ENCODE measurements around the gene BPTF.
A peak's percentile ranks its signal among the peaks of the same experiment; 100 is the strongest.
"Not testable (repeated sequence)": the region's sequence is repeated elsewhere in the genome, so short reads cannot be mapped to it uniquely, and the experiment has no call there.

The BPTF gene

DNA sequence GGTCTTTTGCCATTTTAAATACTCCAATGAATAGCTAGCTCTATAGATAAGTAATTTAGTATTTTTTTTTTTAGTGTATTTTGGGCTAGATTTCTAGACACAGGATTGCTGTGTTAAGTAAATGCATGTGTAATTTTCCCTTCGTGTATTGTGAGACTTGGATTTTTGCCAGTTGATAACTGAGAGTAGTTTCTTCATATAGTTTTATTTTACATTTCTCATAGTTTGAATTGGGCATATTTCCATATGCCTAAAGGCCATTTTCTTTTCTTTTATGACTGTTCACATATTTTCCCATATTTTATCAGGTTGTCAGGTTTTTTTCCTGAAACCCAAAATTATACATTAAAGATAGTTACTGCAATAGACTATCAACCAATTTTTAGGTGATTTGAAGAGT, 59.4 kb downstream of the BPTF start:
- no peak for DNase-seq (ENCODE audit: low read depth)

DNA sequence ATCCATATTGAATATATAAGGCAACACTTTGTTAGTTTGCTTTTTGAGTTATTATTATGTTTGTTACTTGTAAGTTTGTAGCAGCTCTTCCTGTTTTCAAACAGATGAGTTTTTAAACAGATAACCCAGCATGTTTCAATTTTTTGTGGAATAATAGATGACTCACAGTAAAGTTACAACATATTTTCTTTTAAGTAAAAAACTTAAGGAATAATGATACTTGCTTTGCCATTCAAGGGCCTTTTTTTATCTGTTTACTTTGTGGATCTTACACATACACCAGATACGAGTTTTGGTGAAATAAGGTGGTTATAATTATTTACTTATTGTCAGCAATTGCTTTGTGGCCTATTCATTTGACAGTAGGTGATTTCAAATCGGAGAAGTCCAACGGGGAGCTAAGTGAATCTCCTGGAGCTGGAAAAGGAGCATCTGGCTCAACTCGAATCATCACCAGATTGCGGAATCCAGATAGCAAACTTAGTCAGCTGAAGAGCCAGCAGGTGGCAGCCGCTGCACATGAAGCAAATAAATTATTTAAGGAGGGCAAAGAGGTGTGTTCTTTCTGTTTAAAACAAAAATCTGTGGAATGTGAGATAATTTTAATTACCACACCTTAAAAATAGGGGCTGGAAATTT, 66.3 kb downstream of the BPTF start:
- DNase-seq (ENCODE audit: low read depth) = no peak

DNA sequence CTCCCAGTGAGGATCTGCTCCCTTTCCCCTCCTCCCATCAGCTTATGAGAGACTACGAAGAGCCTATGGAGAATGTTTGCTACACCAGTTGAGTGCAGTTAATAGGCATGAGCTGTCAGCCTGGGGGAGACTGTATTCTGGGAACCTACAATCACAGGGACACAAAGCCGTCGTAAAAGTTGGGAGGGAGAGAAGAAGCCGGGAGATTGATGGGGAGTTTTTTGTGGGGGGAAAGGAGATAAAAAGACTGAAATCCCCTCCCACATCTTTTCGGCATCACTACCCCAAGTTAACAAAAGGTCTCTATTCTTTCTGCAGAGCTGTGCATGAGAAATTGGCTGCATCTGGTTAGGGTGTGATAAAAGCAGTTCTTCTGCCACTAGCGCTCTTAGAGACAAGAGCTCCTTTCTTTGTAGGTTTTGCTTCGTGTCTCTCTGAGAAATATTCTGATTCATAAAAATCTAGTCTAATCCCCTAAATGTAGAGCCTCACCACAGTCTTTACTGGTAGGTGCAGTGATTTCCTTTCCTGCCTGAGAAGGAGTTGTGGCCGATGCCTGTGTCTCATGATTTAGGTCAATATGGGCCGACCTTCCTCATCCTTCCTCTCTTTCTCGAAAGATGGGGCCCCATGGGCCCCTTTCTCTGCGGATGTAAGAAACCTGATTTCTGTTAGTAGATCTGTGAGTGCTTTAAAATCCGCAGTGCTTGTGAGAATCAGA, 77.4 kb downstream of the BPTF start:
- DNase-seq (ENCODE audit: low read depth) = no peak

DNA sequence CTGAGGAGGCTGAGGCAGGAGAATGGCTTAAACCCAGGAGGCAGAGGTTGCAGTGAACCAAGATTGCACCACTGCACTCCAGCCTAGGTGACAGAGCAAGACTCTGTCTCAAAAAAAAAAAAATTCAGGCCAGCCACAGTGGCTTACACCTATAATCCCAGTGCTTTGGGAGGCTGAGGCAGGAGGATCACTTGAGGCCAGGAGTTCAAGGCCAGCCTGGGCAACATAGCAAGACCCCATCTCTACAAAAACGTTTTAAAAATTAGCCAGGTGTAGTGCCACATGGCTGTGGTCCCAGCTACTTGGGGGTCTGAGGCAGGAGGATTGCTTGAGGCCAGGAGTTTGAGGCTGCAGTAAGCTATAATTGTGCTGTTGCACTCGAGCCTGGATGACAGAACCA, 80.0 kb downstream of the BPTF start:
- DNase-seq (ENCODE audit: low read depth) = not testable (repeated sequence)

DNA sequence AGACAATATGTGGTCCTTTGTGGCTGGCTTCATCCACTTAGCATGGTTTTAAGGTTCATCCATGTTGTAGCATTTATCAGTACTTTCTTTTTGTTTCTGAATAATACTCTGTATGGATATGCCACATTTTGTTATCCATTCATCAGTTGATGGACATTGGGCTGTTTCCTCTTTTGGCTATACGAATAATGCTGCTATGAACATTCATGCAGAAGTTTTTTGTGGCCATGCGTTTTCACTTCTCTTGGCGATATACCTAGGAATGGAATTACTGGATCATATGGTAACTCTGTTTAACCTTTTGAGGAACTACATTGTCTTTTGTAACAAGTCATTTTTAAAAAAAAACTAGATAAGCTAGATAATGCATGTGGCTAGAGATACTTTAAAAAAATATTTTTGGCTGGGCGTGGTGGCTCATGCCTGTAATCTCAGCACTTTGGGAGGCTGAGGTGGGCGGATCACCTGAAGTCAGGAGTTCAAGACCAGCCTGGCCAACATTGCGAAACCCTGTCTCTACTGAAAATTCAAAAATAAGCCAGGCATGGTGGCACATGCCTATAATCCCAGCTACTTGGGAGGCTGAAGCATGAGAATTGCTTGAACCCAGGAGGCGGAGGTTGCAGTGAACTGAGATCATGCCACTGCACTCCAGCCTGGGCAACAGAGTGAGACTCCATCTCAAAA, 85.0 kb downstream of the BPTF start:
- DNase-seq (ENCODE audit: low read depth) = not testable (repeated sequence)

DNA sequence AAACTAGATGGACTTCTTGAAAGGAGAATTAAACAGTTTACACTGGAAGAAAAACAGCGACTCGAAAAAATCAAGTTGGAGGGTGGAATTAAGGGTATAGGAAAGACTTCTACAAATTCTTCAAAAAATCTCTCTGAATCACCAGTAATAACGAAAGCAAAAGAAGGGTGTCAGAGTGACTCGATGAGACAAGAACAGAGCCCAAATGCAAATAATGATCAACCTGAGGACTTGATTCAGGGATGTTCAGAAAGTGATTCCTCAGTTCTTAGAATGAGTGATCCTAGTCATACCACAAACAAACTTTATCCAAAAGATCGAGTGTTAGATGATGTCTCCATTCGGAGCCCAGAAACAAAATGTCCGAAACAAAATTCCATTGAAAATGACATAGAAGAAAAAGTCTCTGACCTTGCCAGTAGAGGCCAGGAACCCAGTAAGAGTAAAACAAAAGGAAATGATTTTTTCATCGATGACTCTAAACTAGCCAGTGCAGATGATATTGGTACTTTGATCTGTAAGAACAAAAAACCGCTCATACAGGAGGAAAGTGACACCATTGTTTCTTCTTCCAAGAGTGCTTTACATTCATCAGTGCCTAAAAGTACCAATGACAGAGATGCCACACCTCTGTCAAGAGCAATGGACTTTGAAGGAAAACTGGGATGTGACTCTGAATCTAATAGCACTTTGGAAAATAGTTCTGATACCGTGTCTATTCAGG, 85.9 kb downstream of the BPTF start:
- no peak for DNase-seq (ENCODE audit: low read depth)

DNA sequence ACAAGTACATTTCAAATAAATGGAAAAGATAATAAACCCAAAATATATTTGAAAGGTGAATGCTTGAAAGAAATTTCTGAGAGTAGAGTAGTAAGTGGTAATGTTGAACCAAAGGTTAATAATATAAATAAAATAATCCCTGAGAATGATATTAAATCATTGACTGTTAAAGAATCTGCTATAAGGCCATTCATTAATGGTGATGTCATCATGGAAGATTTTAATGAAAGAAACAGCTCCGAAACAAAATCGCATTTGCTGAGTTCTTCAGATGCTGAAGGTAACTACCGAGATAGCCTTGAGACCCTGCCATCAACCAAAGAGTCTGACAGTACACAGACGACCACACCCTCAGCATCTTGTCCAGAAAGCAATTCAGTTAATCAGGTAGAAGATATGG, 86.8 kb downstream of the BPTF start:
- no peak for DNase-seq (ENCODE audit: low read depth)

DNA sequence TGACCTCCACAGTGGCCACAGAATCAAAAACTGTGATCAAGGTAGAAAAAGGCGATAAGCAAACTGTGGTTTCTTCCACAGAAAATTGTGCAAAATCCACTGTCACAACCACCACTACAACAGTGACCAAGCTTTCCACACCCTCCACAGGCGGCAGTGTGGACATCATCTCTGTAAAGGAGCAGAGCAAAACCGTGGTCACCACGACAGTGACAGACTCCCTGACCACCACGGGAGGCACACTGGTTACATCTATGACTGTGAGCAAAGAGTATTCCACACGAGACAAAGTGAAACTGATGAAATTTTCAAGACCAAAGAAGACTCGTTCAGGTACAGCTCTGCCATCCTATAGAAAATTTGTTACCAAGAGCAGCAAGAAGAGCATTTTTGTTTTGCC, 87.4 kb downstream of the BPTF start:
- no peak for DNase-seq (ENCODE audit: low read depth)

DNA sequence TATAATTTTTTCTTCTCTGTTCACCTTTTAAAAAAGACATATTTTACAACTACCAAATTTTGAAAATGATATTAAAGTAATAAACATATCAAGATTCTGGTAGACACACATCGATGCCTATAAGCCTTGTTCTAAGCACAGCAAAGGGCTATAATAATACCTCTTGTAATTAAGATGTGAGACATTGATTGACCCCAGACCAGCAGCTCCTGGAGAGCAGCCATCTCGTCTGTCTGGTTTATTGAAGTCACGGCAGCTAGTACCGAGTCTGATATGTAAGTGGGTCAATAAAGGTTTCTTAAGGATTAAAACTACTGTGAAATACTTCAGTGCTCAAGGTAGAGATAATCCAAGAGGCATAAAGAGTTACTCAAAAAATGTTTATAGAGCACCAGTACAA, 94.9 kb downstream of the BPTF start:
- DNase-seq (ENCODE audit: low read depth) = no peak

DNA sequence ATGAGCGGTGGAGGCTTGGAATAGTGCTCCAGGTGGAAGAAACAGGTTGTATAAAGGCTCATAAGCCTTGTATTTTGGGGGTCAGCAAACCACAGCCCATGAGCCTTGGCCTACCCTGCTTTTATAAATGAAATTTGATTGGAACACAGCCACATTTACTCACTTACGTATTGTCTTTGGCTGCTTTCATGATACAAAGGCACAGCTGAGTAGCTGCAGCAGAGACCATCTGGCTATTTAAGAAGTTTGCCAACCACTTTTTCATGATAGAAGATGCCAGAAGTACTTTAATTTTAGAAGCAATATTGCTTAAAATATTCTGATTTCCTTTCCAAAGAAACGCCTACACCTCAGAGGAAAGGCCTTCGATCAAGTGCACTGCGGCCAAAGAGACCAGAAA, 97.2 kb downstream of the BPTF start:
- DNase-seq (ENCODE audit: low read depth) = no peak

DNA sequence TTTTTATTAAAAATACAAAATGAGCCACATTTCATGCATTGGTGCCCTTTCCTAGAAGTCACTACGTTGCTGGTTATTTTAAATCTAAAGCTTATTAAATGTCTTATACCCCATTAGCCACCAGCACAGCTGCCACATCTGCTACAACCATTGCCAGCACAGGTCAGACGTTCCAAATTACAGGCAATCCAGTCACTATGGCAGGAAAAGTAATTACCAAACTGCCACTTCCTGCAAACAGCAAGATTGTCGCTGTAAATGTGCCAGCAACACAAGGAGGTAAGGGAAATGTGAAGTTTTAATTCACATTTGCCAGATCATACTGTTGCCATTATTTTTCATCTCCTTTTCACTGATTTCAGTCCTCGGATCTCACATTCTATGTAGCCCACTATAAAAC, 103.5 kb downstream of the BPTF start:
- not testable (repeated sequence) for DNase-seq (ENCODE audit: low read depth)

DNA sequence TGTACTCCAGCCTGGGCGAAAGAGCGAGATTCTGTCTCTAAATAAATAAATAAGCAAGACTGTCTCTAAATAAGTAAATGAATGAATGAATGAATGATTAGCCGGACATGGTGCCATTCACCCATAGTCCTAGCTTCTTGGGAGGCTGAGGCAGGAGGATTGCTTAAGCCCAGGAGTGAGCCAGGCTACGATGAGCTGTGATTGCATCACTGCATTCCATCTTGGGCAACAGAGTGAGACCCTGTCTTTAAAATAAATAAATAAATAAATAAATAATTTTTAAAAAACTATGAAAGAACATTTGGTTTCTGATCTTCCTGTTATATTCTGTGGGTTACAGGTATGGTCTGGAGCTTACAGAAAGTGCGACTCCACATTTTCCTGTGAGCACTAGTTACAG, 105.9 kb downstream of the BPTF start:
- no peak for DNase-seq (ENCODE audit: low read depth)

DNA sequence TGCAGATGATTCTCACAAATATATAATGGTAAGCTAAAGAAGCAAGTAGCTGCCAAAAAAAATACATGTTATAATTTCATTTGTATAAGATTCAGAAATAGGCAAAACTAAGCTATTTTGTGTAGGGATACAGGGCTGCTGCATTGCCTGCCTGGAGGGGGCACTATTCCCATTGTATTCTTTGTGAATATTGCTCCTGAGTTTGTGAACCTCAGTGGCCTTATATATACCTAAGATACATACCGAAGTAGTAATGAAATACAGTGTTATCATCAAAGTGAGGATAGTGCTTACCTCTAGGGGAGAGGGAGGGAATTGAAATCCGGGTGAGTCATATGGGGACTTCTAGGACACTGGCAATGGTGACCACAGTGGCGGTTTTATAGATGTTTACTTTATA, 117.5 kb downstream of the BPTF start:
- no peak for DNase-seq (ENCODE audit: low read depth)

DNA sequence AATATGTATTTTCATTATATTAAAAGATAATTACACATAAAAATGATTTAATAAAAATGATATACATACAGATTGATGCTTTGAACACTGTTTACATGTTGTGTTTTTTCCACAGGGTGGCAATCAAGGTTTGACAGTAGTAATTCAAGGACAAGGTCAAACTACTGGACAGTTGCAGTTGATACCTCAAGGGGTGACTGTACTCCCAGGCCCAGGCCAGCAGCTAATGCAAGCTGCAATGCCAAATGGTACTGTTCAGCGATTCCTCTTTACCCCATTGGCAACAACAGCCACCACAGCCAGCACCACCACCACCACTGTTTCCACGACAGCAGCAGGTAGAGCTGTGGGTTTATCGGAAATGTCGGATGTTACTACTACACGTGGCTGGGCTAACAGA, 118.7 kb downstream of the BPTF start:
- DNase-seq (ENCODE audit: low read depth) = no peak

DNA sequence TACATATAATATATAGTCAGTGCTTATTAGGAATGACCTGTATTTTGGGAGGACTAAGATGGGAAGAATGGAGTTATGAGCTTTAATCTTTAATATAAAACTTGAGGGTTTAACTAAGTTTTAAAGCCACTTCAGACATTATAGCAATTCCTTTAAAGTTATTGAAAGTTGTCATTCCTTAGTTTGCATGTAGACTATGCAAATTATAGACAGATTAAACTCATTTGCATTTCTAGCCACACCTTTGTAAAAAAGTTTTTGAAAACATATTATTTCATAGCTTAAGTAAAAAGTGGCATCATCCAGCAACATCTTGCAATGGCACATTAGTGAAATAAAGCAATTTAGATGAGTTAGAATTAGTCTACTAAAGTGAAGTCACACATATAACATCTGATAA, 121.2 kb downstream of the BPTF start:
- no peak for DNase-seq (ENCODE audit: low read depth)

DNA sequence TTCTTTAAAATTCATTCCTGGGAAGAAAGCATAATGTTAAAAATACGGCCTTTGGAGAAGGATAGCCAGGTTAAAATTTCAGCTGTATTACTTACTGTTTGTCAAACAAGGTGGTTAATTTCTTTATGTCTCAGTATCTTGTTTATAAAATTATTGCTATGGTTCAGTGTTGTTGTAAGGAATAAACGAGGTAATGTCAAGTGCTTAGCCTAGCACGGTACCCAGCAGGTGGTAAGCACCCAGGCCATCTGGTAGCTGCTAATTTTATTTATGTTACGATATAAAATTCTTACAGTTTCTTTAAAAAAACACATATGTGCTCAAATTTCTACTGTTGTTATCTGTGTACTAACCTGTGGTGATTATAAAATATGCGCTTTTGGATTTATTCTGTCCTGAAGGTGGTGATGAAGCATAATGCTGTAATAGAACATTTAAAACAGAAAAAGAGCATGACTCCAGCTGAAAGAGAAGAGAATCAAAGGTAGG, 122.1 kb downstream of the BPTF start:
- DNase-seq (ENCODE audit: low read depth) = no peak

DNA sequence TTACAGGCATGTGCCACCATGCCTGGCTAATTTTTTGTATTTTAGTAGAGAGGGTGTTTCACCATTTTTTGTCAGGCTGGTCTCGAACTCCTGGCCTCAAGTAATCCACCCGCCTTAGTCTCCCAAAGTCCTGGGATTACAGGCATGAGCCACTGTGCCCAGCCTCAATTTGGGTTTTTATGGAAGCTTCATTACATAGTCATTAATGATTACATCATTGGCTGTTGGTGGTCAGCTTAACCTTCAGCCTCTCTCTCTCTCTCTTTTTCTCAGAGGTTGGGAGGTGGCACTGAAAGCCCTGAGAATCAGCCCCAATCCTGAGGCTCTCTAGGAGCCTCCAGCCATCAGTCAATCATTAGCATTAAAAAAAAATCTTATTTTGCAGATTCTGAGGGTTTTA, 125.6 kb downstream of the BPTF start:
- no peak for DNase-seq (ENCODE audit: low read depth)

DNA sequence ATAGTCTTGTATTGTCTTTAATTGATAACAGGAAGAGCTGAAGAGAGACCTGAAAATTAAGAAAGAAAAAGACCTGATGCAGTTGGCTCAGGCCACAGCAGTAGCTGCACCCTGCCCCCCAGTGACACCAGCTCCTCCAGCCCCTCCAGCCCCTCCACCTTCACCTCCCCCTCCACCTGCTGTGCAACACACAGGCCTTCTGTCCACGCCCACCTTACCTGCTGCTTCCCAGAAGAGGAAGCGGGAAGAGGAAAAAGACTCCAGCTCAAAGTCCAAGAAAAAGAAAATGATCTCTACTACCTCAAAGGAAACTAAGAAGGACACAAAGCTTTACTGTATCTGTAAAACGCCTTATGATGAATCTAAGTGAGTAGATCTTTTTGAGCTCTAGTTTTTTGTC, 134.2 kb downstream of the BPTF start:
- DNase-seq (ENCODE audit: low read depth) = no peak

DNA sequence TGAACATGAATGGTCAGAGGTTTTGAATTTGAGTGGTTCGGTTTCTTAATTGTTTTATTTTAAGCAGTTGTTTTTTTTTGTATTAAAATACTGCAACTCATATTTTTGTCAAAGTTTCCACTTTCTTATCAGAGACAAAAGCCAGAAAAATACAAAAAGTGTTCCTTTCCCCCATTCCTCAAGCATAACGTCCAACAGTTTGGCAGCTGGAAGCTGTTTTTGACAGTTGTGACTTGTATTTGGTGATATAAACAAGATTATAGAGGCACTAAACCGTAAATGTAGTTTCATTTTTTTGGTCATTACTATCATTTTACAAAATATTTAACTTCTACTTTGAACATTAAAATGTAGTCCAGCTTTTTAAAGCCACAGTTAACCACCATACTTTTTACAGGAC, 135.0 kb downstream of the BPTF start:
- DNase-seq (ENCODE audit: low read depth) = not testable (repeated sequence)

DNA sequence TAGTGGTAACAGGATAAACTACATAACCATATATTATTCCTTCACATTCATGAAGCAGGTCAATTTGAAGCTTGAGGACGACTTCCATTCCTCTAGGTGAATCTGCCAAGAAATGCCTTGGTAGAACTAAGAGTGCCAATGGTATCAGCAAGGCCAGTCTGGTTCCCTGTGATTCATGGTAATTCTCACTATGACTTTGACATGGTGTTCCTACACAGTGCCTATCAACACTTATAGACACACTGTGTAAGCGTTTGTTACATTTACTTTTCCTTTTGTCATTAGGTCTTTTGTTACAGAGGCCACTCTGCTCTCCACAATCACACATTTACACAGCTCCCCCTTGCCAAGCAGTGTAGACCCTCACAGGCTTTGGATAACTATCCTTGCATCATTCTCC, 136.9 kb downstream of the BPTF start:
- not testable (repeated sequence) for DNase-seq (ENCODE audit: low read depth)

DNA sequence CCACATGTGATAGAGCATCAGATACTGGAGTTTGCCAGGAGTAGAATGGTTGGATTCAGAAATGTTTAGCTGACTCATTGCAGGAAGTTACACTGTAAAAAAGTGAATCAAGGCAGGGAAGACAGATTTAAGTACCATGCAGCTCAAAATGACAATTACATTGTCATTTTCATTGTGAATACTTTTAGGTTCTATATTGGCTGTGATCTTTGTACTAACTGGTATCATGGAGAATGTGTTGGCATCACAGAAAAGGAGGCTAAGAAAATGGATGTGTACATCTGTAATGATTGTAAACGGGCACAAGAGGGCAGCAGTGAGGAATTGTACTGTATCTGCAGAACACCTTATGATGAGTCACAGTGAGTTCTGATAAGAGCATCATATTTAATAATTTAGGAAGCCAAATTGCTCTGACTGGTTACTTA, 137.9 kb downstream of the BPTF start:
- peak; percentile 46 for DNase-seq (ENCODE audit: low read depth)

DNA sequence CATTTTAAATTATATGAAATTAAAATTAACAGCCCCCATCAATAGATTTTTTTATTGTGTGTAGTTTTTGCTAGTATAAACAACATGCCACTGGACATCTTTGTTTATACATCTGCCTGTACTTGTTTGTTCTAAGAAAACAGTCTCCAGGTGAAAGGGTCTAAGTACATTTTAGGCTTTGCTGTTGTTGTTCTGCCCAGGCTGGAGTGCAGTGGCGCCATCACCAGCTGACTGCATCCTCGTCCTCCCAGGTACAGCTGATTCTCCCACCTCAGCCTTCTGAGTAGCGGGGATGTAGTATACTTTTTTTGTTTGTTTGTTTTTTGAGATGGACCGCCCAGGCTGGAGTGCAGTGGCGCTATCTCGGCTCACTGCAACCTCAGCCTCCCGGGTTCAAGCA, 145.5 kb downstream of the BPTF start:
- no peak for DNase-seq (ENCODE audit: low read depth)

DNA sequence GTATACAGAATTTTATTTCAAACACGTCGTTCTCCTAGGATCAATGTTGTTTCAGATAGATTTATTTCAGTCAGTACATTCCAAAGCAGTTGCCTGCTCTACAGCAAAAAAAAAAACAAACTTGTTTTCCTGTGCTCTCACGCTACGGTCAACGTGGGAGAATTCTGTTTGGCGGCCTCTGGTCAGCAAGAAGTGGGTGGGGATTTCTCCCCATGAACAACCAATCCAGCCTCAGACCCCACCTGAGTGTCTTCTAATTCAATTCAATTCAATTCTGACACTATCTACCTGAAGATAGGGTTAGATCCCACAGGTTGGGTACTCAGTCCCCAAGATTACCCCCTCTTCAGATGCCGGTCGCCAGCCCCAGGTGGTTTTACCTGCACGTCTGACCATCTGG, 148.9 kb downstream of the BPTF start:
- DNase-seq (ENCODE audit: low read depth) = no peak
